ENCODE measurements around the gene S100PBP.

DNA sequence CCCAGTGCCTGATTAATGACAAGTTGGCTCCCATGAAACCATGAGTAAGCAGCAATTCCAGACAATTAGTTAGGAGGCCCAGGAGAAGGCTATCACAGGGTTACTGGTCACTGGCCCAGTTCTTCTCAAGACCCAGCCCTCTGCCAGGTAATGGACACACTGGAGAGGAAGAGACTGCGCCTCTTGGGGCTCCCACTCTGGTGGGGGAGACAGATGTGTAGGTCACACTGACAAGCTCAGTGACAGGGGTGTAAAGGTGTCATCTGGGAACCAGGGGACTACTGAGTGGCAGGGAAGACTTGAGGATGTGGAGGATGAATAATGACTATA lies 73.8 kb downstream of the S100PBP start:
- TF ChIP-seq EZH2phosphoT487 (IDR thresholded peaks at IDR 0.05; ENCODE audit: low read length) (no peak), EZH2 (optimal IDR thresholded peaks at IDR 0.05; ENCODE audit: low read depth, low read length) (no peak)
- TF ChIP-seq, protein P1, sequence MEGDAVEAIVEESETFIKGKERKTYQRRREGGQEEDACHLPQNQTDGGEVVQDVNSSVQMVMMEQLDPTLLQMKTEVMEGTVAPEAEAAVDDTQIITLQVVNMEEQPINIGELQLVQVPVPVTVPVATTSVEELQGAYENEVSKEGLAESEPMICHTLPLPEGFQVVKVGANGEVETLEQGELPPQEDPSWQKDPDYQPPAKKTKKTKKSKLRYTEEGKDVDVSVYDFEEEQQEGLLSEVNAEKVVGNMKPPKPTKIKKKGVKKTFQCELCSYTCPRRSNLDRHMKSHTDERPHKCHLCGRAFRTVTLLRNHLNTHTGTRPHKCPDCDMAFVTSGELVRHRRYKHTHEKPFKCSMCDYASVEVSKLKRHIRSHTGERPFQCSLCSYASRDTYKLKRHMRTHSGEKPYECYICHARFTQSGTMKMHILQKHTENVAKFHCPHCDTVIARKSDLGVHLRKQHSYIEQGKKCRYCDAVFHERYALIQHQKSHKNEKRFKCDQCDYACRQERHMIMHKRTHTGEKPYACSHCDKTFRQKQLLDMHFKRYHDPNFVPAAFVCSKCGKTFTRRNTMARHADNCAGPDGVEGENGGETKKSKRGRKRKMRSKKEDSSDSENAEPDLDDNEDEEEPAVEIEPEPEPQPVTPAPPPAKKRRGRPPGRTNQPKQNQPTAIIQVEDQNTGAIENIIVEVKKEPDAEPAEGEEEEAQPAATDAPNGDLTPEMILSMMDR (IDR thresholded peaks at IDR 0.05; ENCODE audit: low read length), result no peak
